ENCODE results near the gene FAM117B.
"Not testable (repeated sequence)": the region's sequence is repeated elsewhere in the genome, so short reads cannot be mapped to it uniquely, and the experiment has no call there.

Gene FAM117B

DNA sequence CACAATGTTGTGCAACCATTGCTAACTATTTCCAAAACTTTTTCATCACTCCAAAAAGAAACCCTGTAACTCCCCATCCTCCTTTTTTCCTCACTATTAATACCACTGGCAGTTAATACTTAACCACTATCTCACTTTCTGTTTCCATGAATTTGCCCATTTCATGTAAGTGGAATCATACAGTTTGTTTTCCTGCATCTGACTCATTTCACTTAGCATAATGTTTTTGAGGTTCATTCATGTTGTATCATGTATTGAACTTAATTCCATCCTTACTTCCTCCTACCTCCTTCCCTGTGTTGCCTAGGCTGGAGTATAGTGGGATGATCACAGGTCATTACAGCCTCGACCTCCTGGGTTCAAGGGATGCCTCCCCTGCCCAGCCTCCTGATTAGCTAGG, 68.3 kb downstream of the FAM117B start:
- DNase-seq (ENCODE audit: low spot score), result no peak

DNA sequence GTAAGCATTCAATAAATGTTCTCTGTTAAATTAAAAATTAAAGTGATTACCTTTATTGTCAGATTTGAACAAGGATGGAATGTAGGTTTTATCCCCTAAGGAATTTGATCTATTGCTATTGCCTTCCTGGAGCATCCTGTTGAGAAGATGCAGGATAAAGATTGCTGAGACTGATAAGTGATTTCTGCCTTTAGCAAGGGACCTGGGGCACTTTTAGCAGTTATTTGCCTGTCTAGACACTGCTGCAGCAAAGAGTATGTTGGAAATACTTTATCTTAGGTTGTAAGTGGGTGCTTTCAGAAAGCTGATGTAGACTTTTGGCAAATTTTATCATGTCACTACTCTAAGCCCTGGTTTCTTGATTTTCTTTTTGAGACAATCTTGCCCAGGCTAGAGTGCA, 69.5 kb downstream of the FAM117B start:
- DNase-seq (ENCODE audit: low spot score), result no peak

DNA sequence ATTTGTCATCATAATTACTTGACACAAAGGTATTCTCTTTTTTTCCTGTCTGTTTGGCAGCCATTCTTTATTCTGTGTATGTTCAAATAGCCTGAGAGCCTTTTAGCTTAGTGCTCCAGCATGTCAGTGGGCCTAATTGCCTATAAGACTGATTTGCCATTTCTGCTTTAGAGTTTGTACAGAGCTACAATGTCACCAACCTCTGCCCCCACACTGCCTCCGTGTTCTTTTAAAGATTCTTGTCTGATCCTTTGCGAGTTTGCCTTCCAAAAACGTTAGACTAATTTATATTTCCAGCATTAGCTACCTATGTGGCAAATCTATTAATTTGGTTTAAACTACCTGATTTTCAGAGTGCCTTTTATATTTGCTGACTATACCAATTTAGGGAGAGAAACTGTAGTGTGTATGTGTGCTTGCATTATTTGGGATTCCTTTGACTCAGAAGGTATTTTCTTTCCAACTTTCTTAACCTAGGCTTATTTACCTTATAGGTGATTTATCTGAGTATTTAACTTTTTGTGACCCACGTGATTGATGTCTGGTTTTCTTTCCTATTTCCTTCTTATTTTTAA, 70.8 kb downstream of the FAM117B start:
- no peak for DNase-seq (ENCODE audit: low spot score)

DNA sequence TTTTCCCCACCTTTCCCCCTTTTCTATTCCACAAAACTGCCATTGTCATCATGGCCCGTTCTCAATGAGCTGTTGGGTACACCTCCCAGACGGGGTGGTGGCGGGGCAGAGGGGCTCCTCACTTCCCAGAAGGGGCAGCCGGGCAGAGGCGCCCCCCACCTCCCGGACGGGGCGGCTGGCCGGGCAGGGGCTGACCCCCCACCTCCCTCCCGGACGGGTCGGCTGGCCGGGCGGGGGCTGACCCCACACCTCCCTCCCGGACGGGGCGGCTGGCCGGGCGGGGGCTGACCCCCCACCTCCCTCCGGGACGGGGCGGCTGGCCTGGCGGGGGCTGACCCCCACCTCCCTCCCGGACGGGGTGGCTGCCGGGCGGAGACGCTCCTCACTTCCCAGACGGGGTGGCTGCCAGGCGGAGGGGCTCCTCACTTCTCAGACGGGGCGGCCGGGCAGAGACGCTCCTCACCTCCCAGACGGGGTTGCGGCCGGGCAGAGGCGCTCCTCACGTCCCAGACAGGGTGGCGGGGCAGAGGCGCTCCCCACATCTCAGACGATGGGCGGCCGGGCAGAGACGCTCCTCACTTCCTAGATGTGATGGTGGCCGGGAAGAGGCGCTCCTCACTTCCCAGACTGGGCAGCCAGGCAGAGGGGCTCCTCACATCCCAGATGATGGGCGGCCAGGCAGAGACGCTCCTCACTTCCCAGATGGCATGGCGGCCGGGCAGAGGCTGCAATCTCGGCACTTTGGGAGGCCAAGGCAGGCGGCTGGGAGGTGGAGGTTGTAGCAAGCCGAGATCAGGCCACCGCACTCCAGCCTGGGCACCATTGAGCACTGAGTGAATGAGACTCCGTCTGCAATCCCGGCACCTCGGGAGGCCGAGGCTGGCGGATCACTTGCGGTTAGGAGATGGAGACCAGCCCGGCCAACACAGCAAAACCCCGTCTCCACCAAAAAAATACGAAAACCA, 80.5 kb downstream of the FAM117B start:
- DNase-seq (ENCODE audit: low spot score), result not testable (repeated sequence)

DNA sequence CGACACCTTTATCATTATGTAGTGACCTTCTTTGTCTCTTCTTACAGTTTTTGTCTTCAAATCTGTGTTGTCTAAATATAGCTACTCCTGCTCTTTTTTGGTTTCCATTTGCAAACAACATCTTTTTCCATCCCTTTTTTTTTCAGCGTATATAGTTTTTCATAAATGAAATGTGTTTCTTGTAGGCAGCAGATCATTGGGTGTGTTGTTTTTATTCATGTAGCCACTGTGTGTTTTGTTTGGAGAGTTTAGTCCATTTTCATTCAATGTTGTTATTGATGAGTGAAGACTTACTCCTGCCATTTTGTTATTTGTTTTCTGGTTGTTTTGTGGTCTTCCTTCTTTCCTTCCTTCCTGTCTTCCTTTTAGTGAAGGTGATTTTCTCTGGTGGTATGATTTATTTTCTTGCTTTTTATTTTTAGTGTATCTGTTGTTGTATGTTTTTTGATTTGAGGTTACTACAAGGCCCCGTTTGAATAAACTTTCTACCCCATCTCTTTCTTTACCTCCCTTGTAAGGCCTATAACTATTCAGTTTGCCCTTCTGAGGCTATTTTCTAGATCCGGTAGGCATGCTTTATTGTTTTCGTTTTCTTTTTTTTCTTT, 81.4 kb downstream of the FAM117B start:
- DNase-seq (ENCODE audit: low spot score), result no peak

DNA sequence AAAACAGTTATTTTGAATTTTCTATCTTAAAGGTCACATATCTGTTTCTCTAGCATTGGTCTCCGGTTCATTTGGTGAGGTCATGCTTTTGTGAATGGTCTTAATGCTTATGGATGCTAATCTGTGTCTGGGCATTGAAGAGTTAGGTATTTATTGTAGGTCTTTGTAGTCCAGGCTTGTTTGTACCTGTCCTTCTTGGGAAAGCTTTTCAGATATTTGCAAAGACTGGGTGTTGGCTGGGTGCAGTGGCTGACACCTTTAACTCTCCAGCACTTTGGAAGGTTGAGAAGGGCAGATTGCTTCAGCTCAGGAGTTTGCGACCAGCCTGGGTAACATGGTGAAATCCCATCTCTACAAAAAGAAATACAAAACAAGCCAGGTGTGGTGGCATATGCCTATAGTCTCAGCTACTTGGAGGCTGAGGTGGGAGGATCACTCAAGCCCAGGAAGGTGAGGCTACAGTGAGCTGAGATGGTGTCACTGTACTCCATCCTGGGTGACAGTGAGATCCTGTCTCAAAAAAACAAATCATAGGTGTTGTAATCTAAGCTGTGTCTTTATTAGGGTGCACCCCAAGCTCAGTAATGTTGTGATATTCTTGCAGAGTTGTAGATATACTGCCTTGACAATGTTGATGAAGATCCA, 82.3 kb downstream of the FAM117B start:
- DNase-seq (ENCODE audit: low spot score), result no peak

DNA sequence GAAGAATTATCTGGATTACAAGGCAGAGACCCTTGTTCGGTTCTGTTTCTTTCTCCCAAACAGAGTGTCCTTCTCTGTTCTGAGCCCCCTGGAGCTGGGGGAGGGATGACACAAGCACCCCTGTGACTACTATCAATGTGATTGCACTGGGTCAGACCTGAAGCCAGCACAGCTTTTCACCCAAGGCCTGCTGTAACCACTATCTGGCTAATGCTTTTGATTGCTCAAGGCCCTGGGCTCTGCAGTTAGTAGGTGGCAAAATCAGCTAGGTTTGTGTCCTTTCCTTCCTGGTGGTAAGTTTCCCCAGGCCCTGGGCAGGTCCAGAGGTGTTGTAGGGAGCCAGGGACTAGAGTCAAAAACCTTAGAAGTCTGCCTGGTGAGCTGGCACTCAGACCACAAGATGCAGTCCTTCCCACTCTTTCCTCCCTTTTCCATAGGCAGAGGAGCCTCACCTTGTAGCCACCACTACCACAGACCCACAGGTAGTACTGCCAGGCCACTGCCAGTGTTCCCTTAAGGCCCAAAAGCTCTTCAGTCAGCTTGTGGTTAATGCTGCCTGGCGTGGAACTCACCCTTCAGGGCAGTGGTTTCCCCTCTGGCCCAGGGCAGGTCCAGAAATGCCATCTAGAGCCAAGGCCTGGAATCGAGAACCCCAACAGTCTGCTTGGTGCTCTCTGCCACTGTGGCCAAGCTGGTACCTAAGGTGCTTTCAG, 83.0 kb downstream of the FAM117B start:
- DNase-seq (ENCODE audit: low spot score), result no peak

DNA sequence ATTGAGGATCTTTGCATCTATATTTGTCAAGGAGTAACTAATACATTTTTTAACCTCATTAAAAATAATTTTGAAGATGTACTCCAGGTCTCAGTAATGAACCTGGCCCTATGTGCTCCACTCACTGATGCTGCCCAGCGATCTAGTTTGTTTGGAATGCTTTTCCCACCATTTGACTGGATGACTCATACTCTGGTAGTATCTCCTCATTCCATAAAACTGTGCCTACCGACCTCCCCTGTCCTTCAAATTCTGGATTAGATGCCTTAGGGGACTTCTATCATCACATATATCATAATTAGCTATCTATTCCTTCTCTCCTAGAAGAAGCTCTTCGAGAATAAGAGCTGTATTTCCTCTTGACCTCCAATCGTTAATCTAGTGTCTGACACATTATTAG, 83.8 kb downstream of the FAM117B start:
- DNase-seq (ENCODE audit: low spot score), result peak; percentile 32

DNA sequence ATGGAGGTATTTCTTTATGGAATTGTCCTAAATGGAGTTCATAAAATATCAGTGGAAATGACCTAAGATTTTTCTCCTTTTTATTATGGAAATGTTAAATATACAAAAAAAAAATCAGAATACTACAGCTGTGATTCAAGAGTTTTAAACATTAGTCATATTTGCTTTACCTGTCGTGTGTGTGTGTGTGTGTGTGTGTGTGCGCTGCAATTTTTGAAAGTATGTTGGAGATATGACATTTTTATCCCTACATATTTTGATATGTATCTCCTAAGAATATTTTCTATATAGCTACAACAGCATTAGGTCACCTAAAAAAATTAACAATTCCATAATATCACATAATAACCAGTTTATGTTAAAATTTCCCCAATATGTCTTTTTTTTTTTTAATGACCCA, 85.5 kb downstream of the FAM117B start:
- DNase-seq (ENCODE audit: low spot score), result no peak

DNA sequence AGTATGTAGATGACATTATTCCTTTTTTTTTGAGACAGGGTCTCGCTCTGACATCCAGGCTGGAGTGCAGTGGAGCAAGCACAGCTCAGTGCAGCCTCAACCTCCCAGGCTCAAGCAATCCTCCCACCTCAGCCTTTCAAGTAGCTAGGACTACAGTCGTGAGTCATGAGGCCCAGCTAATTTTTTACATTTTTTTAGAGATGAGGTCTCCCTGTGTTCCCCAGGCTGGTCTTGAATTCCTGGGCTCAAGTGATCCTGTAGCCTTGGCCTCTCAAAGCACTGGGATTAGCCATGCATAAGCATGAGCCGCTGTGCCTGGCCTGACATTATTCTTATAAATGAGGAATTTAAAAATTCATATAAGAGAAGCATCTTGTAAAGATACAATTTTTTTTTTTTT, 86.9 kb downstream of the FAM117B start:
- no peak for DNase-seq (ENCODE audit: low spot score)

DNA sequence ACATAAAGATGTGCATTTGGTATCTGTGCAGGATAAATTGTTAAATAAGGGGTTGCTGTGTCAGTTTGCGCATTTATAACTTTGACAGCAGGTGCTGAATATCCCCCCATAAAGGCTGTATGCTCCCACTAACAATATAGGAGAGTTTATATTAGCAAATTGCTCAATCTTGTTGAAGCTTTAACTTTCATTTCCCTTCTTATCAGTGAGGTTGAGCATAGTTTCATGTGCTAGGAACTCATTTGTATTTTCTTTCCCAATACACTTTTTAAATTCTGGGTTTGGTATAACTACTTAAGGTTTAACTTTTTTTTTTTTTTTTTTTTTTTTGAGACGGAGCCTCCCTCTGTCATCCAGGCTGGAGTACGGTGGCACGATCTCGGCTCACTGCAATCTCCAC, 89.0 kb downstream of the FAM117B start:
- no peak for DNase-seq (ENCODE audit: low spot score)

DNA sequence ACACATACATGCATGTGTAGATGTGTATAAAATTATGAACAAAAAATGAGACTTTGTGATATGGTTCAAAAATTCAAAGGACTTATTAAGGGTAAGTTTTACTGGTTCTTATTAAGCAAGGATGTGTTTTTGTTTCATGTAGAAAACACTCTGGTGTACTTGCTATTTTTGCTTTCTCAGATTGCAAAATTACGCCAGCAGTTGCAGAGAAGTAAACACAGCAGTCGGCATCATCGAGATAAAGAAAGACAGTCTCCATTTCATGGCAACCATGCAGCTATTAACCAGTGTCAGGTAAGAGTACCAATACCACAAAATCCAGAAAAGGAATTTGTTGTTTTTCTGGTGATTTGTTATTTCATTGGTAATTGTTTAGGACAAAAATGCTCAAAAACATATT, 91.3 kb downstream of the FAM117B start:
- DNase-seq (ENCODE audit: low spot score), result no peak

DNA sequence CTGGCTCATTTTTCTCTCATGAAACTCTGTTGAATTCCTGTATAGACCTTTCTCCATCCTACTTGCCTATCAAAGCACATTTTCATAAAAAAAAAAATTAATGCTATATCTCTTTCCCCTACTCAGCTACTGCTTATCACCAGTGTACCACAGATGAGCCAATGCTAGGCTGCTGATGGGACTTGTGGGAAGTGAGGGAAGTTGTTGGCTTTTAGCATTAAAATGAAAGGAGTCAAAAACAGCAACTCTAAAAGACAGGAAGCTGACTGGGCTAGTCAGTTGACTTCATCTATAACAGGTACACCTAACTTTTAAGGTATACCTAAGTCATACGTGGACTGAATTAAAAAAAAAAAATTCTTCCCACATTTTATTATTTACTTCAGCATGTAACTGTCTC, 102.1 kb downstream of the FAM117B start:
- DNase-seq (ENCODE audit: low spot score), result no peak

DNA sequence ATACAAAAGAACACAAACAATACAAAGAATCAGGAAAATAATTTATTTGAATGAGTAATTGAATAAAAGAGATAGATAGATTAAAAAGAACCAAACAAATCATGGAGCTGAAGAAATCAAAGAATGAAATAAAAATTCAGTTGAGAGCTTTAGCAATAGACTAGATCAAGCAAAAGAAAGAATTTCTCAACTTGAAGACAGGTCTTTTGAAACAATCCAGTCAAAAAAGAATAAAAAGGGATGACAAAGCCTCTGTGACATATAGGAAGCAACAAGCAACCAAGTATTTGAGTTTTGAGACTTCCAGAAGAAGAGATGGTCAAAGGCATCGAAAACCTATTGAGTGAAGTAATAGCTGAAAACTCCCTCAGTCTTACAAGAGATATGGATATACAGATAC, 108.8 kb downstream of the FAM117B start:
- no peak for DNase-seq (ENCODE audit: low spot score)

DNA sequence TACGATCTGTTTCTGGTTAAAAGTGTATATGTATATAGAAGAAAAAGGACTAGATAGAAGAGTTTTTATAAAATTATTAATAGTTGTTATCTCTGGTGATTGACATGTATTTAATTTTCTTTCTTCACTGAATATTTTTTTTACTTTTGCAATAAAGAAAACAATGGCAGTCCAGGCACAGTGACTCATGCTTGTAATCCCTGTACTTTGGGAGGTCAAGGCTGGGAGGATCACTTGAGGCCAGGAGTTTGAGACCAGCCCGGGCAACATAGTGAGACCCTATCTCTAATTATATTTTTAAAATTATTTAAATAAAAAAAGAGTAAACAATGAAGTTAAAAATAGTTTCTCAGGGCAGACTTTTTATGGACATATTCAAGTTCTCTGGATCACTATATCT, 114.7 kb downstream of the FAM117B start:
- DNase-seq (ENCODE audit: low spot score), result no peak

DNA sequence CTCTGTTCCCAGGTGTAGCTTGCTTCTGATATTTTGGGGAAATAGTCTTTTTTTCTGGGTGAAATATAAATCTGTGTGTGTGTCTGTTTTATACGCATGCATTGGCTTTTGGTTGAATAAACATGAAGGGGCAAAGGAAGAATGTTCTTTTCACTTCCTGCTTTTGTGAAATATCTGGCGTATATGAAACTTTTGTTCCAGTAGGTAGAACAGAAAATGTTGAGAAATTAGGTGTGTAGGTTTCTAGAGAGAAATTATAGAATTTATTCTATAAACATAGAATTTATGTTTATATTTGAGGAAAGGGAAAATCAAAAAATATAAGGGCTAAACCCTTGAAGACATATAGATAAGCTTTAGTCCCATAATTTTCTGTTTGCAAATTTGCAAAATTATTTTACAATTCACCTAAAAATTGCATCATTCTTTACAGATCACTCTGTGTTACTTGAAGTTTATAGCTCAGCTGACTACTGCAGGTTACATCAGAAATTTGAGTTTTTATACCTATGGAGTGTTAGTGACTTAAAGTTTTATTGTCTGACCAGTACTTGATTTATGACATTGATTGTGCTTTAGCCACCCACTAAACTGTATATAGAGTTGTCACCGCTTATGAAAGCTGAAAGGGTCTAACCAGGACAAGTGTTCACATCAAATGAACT, 116.1 kb downstream of the FAM117B start:
- no peak for DNase-seq (ENCODE audit: low spot score)

DNA sequence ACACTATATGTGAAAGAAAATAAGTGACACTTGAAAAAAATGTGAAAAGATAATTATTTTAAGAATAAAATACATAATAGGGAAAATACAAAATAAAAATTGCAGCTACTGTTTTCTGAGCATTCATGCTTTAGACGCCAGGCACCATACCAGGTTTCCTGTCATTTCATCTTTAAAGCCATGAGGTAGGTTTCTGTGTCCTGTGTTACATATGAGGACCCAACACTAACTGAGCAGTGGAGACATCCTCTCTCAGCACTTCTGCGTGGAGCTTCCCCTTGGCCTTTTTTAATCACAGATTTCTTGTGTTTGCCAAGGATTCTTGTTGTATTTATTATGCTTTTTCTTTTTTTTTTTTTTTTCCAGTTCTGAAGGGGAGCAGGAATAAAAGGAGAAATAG, 117.3 kb downstream of the FAM117B start:
- no peak for DNase-seq (ENCODE audit: low spot score)

DNA sequence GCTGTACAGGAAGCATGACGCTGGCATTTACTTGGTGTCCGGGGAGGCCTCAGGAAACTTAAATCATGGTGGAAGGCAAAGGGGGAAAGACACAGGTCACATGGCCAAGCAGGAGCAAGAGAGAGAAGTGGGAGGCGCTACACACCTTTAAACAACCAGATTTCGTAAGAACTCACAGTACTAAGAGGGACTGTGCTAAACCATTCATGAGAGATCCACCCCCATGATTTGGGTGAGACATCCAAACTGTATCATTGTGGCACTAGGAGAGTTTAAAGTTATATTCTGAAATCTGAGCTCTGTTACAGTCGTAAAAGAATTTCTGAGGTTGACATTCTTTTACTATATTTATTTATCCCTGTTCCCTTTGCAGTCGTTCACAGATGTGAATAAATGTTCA, 120.2 kb downstream of the FAM117B start:
- DNase-seq (ENCODE audit: low spot score), result no peak

DNA sequence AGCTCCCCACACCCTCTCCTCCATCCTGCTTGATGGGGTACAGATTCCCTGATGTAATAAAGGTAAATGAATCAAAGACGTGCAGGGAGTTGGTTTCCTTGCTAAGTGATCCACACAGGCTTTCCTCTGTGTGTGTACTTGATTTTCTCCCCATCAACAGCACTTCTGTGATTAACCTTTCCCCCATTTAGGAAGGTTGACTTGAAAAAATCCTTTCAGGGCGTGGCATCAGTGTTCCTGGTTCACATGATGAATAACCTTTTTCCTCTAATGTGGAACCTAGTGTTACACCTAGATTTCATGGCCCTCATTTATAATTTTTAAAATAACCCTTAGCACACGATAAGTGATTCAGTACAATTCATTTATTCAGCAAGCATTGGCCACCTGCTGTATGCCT, 121.8 kb downstream of the FAM117B start:
- DNase-seq (ENCODE audit: low spot score), result peak; percentile 26

DNA sequence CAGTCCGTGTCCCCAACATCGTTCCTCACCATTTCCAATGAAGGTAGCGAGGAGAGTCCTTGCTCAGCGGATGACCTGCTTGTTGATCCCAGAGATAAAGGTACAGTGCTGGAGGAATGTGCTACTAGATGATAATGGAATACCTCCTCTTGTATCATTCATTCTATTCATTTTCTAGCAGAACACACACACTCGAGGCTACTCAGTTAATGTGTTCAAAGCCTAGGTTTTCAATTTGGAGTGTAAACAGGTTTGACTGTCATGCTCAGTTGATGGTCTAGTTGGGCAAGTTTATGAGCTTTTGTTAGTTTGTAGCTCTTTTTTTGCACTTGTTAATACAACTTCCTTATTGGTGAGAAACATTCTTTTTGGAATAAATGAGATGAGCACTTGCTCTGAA, 122.6 kb downstream of the FAM117B start:
- no peak for DNase-seq (ENCODE audit: low spot score)

DNA sequence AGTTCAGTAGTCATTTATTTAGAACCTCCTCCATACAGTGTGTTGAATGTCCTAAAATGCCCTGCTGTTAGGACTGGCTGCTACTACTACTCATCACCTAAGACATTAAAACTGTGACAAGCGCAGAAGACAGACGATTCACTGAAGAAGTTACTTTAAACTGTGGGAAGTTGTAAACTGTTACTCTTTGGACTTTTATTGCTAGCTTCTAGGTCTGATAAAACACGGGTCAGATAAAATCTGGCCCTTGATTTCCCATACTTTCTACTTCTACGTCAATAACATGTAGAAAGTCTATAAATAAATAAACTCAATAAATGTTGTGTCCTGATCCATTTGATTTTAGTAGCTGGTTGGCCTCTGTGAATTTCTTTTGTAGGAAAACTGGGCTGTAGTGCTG, 123.4 kb downstream of the FAM117B start:
- no peak for DNase-seq (ENCODE audit: low spot score)

DNA sequence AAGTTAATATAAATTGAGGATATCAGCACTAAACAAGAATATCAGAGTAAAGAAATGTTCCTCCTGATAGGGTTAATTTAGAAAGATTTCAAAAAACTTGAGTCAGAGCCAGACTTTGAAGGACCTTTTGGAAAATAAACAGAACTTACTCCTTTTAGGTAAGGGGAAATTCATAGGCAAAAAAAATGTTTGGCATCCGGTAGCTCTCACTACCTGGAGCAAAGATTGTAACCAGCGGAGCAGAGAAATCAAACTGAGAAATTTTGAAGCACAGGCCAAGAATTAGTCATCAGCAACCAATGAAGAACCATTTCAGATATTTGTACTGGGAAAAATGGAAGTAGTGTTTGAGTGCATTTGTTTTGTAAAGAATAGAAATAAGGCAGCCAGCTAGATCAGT, 123.8 kb downstream of the FAM117B start:
- DNase-seq (ENCODE audit: low spot score), result no peak
